ENCODE results near the gene FAM107B. TPM values are rescaled to one million over a fixed set of nuclear protein-coding genes. Genes with fewer than 3 reads are reported as not detected.

FAM107B gene
- total RNA-seq, 1 experiment from 2014 or later: 24.5 TPM

GRCh38 chr10:14815681-14816080 lies 41.0 kb upstream of the FAM107B start:
- H4K20me1 ChIP-seq (ENCODE audit: control insufficient read depth, insufficient read depth, insufficient read length): no peaks in the 10 kb centered on the region
- H3K27me3 ChIP-seq (ENCODE audit: insufficient read depth, low read length): no peaks in the 10 kb centered on the region
- no peaks in the 10 kb centered on the region for H3K9me3 ChIP-seq (ENCODE audit: control insufficient read depth, low read depth, low read length)
- H2AFZ ChIP-seq (ENCODE audit: low read length): no peak overlapping the region
- H3T11ph ChIP-seq (ENCODE audit: low read length): no peak overlapping the region
- H3K4me1 ChIP-seq (ENCODE audit: insufficient read depth, low read length): no peaks in the 10 kb centered on the region
- H2AK5ac ChIP-seq (ENCODE audit: insufficient read length, low read length): no peak overlapping the region
- DNase-seq: no peak
- no peak overlapping the region for H4K8ac ChIP-seq (replicated peaks; ENCODE audit: insufficient read length, low read depth, low read length)
- H3K4me2 ChIP-seq (ENCODE audit: insufficient read depth, insufficient read length, low read length): no peak overlapping the region
- Mint-ChIP-seq H3K27ac (no peak overlapping the region), H3K9me3 (no peaks in the 10 kb centered on the region), H3K36me3 (ENCODE audit: insufficient read depth in 1 of 3, low read depth in 3 of 3) (no peaks in the 10 kb centered on the region), H3K27me3 (ENCODE audit: low read depth) (no peaks in the 10 kb centered on the region; the same call in none of the 2 replicates), H3K4me3 (no peak overlapping the region), H3K4me1 (peaks cover 9 to 21% of the 10 kb centered on the region in 2 experiments)
- H3K79me1 ChIP-seq (ENCODE audit: insufficient read depth, low read depth, low read length, poor library complexity, severe bottlenecking): no peaks in the 10 kb centered on the region
- no peak overlapping the region for H2BK15ac ChIP-seq (ENCODE audit: low read depth, low read length)
- H3K14ac ChIP-seq (ENCODE audit: insufficient read depth, low read length): no peak overlapping the region
- no peak overlapping the region for H3K18ac ChIP-seq (ENCODE audit: insufficient read length, low read depth, low read length)
- H3K4ac ChIP-seq (ENCODE audit: low read depth, low read length): no peak overlapping the region
- H4K91ac ChIP-seq (ENCODE audit: insufficient read length, low read depth, low read length): no peak overlapping the region
- H3K79me2 ChIP-seq (ENCODE audit: insufficient read depth, low read length): no peaks in the 10 kb centered on the region
- no peak overlapping the region for H2BK120ac ChIP-seq (ENCODE audit: low read depth, low read length, poor library complexity, severe bottlenecking)
- no CpG with 5 or more reads among the region's 6 CpGs for WGBS (ENCODE audit: extremely low coverage, insufficient read length, low lambda C conversion rate)
- no peak overlapping the region for H3K27ac ChIP-seq (ENCODE audit: insufficient read length, low read depth, low read length)
- no peak overlapping the region for H3K56ac ChIP-seq (ENCODE audit: insufficient read length, low read depth, low read length)
- no peak overlapping the region for H4K5ac ChIP-seq (ENCODE audit: insufficient read length, low read depth, low read length)
- no peaks in the 10 kb centered on the region for H3K23me2 ChIP-seq (ENCODE audit: insufficient read length, low read depth, low read length, poor library complexity, severe bottlenecking)
- TF ChIP-seq, protein P1, sequence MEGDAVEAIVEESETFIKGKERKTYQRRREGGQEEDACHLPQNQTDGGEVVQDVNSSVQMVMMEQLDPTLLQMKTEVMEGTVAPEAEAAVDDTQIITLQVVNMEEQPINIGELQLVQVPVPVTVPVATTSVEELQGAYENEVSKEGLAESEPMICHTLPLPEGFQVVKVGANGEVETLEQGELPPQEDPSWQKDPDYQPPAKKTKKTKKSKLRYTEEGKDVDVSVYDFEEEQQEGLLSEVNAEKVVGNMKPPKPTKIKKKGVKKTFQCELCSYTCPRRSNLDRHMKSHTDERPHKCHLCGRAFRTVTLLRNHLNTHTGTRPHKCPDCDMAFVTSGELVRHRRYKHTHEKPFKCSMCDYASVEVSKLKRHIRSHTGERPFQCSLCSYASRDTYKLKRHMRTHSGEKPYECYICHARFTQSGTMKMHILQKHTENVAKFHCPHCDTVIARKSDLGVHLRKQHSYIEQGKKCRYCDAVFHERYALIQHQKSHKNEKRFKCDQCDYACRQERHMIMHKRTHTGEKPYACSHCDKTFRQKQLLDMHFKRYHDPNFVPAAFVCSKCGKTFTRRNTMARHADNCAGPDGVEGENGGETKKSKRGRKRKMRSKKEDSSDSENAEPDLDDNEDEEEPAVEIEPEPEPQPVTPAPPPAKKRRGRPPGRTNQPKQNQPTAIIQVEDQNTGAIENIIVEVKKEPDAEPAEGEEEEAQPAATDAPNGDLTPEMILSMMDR (conservative IDR thresholded peaks at IDR 0.05): no peak
- no peak overlapping the region for H2BK12ac ChIP-seq (ENCODE audit: insufficient read length, low read depth, low read length)
- no peak overlapping the region for H2BK20ac ChIP-seq (ENCODE audit: low read depth, low read length, poor library complexity, severe bottlenecking)
- no peak overlapping the region for H3K9ac ChIP-seq (ENCODE audit: extremely low read depth, insufficient read length, low read length)
- H3K23ac ChIP-seq (ENCODE audit: insufficient read length, low read depth, low read length): no peak overlapping the region
- H2BK5ac ChIP-seq (ENCODE audit: insufficient read length, low read length): no peak overlapping the region

Measured in H9 (cell line).